CD4-positive, alpha-beta T cell treated with Interferon gamma for 1 hour (primary cell): ENCODE measurements around the gene EGFR.

Experiments
- DNase-seq: peaks from one replicate; pipeline ENCODE4 v3.0.0-alpha.2; 2020

EGFR gene

GRCh38 chr7:55177589-55178261 is 158.9 kb downstream of the EGFR start:
- no peak for DNase-seq

DNA sequence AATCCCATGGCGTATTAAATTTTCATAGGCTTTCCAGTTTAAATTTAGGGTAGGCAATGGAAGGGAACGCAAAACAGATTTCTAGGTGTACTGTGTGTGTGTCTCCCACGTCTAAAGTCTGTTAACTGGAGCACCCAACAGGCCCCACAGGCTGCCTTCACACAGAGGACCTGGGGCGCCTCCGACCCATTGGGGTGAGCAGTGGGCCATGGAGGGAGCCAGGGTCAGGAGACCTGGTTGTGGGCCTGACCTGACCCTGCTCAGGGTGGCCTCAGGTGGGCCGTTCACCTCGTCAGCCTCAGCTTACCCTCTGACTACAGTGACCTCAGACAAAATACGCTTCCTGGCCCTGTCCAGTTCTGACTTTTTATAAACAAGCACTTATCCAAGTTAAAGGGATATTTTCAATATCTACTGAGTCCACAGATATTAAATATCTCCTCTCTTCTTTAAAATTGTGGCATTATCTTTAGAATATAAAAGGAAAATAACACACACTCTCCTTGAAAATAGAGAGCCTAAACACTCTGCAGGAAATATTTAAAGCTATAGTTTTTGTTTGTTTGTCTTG is 159.6 kb downstream of the EGFR start:
- DNase-seq: no peak

- no peak for DNase-seq
Observed at GRCh38 chr7:55178863-55179773, 160.3 kb downstream of the EGFR start.

DNA sequence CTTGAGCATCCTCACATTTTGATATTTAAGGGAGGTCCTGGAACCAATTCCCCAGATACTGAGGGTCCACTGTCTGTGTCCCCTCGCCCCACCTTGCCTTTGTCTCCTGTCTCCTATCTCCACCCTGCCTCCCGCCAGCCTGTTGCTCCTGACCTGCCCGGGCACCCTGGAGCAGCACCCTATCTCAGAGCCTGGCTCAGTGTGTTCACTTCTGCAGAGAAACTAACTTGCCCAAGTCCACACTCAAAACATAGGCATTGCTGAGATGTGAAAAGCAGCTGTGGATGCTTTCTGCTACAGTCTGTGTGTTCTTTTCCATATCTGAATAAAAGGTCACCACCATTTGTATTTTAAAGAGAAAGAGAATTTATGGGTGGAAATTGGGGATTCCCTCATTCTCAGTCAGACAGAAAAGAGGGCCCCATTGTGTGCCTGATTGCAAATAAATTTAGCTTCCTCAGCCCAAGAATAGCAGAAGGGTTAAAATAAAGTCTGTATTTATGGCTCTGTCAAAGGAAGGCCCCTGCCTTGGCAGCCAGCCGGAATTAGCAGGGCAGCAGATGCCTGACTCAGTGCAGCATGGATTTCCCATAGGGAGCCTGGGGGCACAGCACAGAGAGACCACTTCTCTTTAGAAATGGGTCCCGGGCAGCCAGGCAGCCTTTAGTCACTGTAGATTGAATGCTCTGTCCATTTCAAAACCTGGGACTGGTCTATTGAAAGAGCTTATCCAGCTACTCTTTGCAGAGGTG is 161.3 kb downstream of the EGFR start:
- no peak for DNase-seq

- DNase-seq: no peak
Observed at GRCh38 chr7:55180963-55181542, 162.2 kb downstream of the EGFR start.

GRCh38 chr7:55181762-55182161 is 162.9 kb downstream of the EGFR start:
- DNase-seq: no peak

DNA sequence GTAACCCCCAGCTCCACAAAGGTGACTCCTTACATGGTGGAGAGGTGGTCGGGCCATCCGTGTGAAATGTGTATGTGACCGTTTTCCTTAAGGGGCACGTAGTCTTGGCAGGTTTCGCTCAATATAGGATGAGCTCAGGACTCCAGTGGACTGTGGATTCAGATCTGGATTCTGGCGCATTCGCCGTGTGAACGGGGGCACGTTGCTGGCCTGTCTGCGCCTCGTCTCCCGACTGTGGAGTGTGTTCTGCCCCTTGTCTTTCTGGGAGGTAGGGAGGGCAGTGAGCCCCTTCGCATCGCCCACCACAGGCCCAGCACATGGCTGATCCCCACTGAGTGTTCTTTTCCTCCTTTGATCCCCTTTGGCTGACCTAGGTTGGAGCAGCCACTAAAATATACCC is 165.1 kb downstream of the EGFR start:
- no peak for DNase-seq

GRCh38 chr7:55185321-55185802 is 166.5 kb downstream of the EGFR start:
- no peak for DNase-seq

- no peak for DNase-seq
Observed at GRCh38 chr7:55185941-55186609, 167.3 kb downstream of the EGFR start.

DNA sequence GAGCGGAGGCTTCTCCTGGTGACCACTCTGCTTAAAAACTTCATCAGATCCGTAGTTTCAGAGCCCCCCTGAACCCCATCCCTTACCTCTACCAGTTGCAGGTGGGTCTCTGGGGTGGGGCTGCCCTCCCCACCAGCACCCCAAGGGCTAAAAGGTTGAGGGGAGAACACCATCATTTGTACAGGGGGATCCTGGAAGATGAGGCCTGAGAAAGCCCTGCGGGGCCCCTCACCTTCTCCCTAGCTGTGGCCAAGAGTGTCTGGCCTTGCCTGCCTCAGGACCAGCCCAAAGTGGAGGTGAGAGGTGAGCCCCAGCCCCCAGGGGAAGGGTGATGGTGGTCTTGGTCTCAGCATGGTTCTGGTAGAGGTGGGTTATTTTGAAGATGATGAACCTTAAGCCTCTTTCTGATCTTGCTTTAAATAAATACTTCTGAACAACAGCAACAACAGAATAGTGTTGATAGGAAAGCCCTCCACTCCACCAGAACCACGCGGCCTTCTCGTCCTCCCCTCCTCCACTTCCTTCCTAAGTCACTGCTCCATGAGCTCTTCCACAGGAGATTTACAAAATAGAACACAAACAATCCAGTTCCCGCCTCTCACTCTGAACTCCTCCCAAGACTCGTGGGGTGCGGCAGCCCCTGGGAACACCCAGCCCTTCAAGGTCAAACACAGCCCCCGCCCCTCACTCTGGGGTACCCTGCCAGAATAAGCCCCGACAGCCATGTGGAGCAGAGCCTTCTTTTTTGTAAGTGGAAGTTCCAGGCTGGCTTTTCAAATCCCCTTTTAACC is 169.1 kb downstream of the EGFR start:
- DNase-seq: no peak

- DNase-seq: no peak
Observed at GRCh38 chr7:55188590-55189138, 169.8 kb downstream of the EGFR start.

DNA sequence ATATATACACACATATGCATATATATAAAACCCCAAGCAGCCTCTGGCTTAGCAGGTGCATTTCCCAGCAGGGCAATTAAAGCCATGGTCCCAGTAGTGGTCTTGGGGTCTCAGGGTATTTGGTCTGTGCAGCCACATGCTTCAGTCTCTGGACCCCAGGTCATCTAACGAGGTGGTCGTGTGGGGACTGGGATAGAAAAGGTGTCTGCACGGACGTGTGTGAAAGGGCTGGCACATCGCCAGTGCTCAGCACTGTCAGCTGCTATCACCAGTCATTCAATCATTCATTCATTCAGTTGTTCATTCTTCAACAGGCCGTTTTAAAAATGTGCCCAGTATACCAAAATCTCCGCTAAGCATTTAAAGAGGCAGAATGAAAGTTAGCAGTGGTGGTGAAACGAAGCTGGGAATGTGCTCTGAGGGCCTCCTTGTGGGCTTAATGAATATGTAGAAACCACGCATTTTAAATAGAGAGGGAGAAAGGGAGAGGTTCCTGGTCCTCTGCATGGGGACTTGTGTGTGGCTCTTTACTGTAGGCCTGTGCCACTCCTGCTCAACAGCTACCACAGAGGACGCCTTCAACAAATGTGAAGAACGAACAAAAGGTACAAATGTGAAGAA is 170.4 kb downstream of the EGFR start:
- DNase-seq: no peak

GRCh38 chr7:55189878-55190436 is 171.1 kb downstream of the EGFR start:
- no peak for DNase-seq

- no peak for DNase-seq
Observed at GRCh38 chr7:55190511-55191160, 171.8 kb downstream of the EGFR start.

DNA sequence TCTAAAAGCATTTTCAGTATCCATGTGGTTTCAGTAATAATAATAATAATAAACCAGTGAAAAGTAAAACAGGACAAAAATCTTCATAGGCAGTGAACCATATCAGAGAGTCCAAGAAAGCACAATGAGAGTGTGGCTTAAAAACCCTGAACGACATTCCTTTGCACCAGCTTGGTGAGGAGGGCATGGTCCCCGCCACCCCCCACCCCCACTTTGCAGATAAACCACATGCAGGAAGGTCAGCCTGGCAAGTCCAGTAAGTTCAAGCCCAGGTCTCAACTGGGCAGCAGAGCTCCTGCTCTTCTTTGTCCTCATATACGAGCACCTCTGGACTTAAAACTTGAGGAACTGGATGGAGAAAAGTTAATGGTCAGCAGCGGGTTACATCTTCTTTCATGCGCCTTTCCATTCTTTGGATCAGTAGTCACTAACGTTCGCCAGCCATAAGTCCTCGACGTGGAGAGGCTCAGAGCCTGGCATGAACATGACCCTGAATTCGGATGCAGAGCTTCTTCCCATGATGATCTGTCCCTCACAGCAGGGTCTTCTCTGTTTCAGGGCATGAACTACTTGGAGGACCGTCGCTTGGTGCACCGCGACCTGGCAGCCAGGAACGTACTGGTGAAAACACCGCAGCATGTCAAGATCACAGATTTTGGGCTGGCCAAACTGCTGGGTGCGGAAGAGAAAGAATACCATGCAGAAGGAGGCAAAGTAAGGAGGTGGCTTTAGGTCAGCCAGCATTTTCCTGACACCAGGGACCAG is 172.5 kb downstream of the EGFR start:
- DNase-seq: no peak

GRCh38 chr7:55191926-55192692 is 173.3 kb downstream of the EGFR start:
- DNase-seq: no peak

- no peak for DNase-seq
Observed at GRCh38 chr7:55192723-55193122, 173.9 kb downstream of the EGFR start.

DNA sequence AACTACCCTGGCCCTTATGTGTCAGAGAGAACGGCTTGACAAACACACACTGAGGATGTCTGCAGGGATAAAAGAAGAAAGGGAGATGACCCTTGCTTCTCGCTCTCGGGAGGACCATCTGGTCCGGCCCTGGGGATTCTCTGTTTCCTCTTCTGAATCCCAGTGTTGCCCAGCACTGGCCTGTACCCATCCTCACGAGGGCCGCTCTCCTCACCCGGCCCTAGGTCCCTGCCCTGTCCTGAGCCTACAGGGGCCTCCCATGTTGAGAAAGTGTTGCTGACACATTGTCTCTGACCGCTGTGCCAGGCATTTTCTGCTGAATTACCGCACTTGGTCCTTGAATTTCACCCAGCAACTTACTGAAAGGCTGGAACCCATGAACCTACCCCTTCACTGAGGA is 174.4 kb downstream of the EGFR start:
- DNase-seq: no peak
